Cardiac fibroblast (primary cell): ENCODE data around the gene GIMAP2.
"Not testable (repeated sequence)": the region's sequence is repeated elsewhere in the genome, so short reads cannot be mapped to it uniquely, and the experiment has no call there.

Experiments used
- DNase-seq, 2 donors: peaks; one replicate each; pipeline versions ENCODE4 v3.0.0 to v3.0.0-alpha.2; 2010; ENCODE audit warnings: low read depth in 2 of 2
- H3K4me3 ChIP-seq, 2 donors: replicated peaks in 1 of 2; 1 replicate in 1 of 2; 2 replicates in 1 of 2; pipeline ENCODE4 v1.5.1; 2011; ENCODE audit warnings: low read depth in 2 of 2, low read length in 2 of 2, mild to moderate bottlenecking in 2 of 2, moderate library complexity in 1 of 2
- TF ChIP-seq, protein P1 (sequence below): IDR thresholded peaks from one replicate; pipeline ENCODE4 v1.5.1; 2011; ENCODE audit warnings: low read depth, mild to moderate bottlenecking, low read length, inconsistent platforms

GIMAP2 gene

DNA sequence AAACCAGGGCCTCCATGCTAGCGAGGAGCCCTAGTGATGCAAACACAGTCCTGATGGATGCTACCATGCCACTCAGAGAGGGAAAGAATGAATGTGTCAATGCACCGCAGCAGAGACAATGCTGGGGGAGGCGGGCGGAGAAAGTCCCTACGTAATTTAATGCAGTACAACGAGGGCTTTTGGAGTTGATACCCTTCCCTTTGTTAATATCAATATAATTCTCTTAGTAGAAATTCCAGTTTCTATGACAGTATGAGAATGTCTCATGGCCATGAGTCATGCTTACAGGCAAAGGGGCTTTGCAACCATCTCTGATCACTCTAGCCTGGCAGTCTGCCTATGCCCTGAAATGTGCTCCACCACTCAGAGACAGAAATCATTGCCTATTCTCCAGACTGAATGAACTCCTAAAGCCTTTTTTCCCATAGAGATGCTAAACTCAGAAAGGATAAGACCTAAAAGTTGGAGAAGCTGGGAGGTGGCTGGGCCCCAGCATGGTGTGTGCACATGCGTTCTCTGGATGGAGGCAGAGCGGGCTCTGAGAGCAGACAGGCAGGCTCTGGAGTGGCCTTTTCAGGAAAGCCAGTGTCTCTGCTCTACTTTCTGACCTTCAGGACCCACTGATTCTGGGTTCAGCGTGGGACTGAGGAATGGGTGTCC lies 20.3 kb upstream of the GIMAP2 start:
- no peak overlapping the region for H3K4me3 ChIP-seq
- DNase-seq = no peak

DNA sequence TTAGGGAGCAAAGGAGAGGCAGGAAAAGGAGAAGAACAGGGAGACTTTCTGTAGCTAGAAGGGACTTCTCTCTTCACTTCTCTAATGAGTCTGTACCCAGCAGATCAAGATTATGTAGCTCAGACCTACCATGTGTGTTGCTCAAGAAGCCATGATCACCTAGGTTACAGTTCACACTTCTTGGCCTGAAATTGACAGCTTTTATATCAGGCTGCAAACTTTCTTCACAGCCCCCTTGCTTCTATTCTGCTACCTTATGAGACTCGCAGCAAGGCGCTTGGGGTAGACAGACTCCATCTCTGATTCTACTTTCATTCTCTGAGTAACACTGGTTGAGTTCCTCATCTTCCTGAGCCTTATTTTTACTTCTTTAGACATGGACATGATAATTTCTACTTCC lies 19.6 kb upstream of the GIMAP2 start:
- DNase-seq = no peak
- TF ChIP-seq, protein P1, sequence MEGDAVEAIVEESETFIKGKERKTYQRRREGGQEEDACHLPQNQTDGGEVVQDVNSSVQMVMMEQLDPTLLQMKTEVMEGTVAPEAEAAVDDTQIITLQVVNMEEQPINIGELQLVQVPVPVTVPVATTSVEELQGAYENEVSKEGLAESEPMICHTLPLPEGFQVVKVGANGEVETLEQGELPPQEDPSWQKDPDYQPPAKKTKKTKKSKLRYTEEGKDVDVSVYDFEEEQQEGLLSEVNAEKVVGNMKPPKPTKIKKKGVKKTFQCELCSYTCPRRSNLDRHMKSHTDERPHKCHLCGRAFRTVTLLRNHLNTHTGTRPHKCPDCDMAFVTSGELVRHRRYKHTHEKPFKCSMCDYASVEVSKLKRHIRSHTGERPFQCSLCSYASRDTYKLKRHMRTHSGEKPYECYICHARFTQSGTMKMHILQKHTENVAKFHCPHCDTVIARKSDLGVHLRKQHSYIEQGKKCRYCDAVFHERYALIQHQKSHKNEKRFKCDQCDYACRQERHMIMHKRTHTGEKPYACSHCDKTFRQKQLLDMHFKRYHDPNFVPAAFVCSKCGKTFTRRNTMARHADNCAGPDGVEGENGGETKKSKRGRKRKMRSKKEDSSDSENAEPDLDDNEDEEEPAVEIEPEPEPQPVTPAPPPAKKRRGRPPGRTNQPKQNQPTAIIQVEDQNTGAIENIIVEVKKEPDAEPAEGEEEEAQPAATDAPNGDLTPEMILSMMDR = no peak
- no peak overlapping the region for H3K4me3 ChIP-seq

More for the DNA sequence above, 20.3 kb upstream of the GIMAP2 start:
- TF ChIP-seq, protein P1 = no peak

DNA sequence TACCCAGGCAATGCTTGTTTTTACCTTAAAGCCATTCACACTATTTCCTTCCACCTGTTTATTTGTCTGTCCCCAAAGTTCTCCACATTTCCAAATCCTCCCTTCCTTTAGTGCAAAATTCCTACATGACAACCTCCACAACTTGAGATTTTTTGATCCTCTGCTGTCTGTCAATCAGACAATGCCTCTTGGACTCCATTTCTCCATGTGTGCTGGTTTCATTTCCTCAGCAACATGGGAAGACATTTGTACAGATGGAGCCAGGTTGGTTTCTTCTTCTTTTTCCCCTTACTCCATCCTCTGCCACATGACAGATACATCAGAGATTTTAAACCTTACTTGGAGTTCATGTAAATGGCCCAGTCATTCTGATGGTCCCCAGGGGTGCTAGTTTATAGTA lies 19.1 kb upstream of the GIMAP2 start:
- no peak for DNase-seq
- TF ChIP-seq, protein P1 = no peak
- H3K4me3 ChIP-seq = no peak overlapping the region

DNA sequence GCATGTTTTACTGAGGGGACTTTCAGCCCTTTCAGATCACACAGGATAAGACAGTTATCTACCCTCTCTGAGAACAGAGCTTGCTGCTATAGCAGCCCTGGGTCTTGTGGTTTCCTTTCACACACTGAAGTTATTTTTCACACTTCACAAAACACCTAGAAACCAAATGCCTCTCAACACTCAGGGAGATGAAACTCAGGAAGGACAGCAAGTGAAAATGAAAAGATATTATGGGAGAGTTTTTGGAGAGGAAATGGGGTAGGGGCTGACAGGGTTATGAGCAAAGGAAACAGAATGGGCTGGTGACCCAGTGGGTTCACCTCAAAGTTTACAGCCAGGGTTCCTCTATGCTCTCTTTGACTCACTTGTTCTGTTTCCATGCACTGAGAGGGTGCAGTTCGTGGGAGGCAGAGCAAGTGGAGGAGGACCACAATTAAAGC lies 17.0 kb upstream of the GIMAP2 start:
- TF ChIP-seq, protein P1 = no peak
- H3K4me3 ChIP-seq = no peak overlapping the region
- DNase-seq = no peak

DNA sequence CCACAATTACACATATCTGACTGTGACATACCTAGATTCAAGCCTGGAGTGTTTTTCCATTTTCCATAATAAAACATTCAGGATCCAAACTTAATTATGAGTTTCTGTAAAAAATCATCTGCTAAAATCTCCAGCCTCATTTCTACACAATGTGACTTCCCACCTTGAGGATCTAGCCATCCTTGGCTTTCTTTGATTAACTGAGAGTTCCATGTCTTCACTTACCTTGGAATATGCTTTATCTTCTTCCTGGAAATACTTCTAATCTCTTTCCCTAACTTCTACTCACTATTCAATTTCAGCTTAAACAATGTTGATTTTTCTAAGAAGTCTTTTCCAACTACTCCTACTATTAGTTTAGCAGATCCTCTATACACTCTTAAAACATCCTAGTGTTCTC lies 16.5 kb upstream of the GIMAP2 start:
- TF ChIP-seq, protein P1 = no peak
- no peak overlapping the region for H3K4me3 ChIP-seq
- no peak for DNase-seq

DNA sequence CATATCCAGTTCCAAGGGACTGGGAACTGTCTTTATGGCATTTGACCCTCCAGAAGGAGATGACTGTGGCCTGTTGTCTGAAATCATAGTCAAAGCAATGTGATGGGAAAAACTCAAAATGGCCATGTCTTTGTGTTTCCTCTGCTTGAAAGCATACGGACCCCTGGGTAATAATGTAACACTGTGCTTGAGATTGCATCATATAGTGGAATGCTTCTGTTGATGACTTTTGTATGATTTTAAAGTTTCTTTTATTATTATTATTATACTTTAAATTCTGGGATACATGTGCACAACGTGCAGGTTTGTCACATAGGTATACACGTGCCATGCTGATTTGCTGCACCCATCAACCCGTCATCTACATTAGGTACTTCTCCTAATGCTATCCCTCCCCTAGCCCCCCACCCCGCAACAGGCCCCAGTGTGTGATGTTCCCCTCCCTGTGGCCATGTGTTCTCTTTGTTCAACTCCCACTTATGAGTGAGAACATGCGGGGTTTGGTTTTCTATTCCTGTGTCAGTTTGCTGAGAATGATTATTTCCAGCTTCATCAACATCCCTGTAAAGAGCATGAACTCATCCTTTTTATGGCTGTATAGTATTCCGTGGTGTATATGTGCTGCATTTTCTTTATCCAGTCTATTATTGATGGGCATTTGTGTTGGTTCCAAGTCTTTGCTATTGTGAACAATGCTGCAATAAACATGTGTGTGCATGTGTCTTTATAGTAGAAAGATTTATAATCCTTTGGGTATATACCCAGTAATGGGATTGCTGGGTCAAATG lies 13.5 kb upstream of the GIMAP2 start:
- DNase-seq, H3K4me3 ChIP-seq: not testable (repeated sequence)

DNA sequence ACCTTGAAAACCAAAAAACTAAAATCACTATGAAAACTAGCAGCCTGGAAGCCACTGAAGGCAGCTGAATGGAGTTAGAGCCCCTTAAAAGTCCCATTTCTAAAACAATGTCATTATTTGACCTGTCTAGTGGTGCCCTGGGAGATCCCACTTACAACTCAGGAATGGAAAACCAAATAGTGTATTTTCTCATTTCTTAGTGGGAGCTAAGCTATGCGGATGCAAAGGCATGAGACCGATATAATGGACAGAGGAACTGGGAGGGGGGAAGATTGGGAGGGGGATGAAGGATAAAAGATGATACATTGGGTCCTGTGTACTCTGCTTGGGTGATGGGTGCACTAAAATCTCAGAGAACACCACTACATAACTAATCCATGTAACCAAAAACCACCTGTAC lies 9.8 kb upstream of the GIMAP2 start:
- no peak overlapping the region for H3K4me3 ChIP-seq
- no peak for DNase-seq
- TF ChIP-seq, protein P1 = no peak

DNA sequence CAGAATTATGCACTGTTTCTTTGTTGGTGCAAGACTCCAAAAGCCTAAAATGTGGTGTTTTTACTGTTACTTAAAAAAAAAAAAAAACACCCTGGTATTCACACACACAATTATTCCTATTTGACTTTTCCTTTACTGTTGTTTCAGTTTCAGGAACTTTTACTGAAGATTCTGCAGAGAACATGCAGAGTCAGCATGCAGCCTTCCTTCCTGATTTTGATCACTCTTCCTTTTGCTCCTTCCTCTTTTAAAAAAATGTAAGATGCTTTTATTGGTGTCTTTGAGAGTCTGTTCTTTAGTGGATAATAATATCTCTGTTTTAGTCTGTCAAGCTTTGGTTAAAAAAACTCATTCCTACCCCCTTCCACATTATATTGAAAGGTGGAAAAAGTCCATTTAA lies 9.2 kb upstream of the GIMAP2 start:
- not testable (repeated sequence) for H3K4me3 ChIP-seq

DNA sequence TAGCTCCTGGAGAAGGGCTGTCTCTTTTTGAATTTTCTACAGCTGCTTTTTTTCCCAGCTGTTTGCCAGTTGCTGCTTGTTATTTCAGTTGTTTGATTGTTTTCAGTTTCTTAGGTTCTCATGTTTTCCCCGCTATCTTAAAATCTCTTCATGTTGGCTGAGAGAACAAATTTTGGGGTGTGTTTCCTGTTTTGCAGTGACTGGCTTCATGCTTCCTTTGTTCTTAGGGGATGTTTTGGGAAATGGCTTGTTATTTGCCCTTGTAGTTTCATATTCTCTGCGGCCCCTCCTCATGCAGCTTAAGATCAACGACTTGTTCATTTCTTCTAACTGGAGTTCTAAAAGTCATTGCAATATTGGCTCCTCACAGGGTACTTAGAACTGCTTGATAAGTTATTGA lies 8.7 kb upstream of the GIMAP2 start:
- DNase-seq, H3K4me3 ChIP-seq: not testable (repeated sequence)

More for the DNA sequence above, 9.2 kb upstream of the GIMAP2 start:
- not testable (repeated sequence) for DNase-seq

DNA sequence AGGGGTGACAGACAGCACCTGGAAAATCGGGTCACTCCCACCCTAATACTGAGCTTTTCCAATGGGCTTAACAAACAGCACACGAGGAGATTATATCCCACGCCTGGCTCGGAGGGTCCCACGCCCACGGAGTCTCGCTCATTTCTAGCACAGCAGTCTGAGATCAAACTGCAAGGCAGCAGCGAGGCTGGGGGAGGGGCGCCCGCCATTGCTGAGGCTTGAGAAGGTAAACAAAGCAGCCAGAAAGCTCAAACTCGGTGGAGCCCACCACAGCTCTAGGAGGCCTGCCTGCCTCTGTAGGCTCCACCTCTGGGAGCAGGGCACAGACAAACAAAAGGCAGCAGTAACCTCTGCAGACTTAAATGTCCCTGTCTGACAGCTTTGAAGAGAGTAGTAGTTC lies 6.9 kb upstream of the GIMAP2 start:
- not testable (repeated sequence) for DNase-seq, H3K4me3 ChIP-seq

DNA sequence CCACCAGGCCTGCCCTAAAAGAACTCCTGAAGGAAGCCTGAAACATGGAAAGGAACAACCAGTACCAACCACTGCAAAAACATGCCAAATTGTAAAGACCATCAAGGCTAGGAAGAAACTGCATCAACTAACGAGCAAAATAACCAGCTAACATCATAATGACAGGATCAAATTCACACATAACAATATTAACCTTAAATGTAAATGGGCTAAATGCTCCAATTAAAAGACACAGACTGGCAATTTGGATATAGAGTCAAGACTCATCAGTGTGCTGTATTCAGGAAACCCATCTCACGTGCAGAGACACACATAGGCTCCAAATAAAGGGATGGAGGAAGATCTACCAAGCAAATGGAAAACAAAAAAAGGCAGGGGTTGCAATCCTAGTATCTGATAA lies 5.1 kb upstream of the GIMAP2 start:
- not testable (repeated sequence) for H3K4me3 ChIP-seq, DNase-seq
